Neural progenitor cell (in vitro differentiated cells): ENCODE data around the gene TNP2.

Experiments
- EZH2 ChIP-seq: fragments of 200-600 bp; sonication (generic); IDR thresholded peaks from 2 replicates; pipeline ENCODE4 v1.6.1; 2017; ENCODE audit warnings: antibody characterized with exemption, mild to moderate bottlenecking, moderate library complexity
- TF ChIP-seq, protein P1 (sequence below): fragments of 200-600 bp; sonication (generic); IDR thresholded peaks from 2 replicates; pipeline ENCODE4 v1.5.1; 2017; ENCODE audit warnings: antibody characterized with exemption, mild to moderate bottlenecking

DNA sequence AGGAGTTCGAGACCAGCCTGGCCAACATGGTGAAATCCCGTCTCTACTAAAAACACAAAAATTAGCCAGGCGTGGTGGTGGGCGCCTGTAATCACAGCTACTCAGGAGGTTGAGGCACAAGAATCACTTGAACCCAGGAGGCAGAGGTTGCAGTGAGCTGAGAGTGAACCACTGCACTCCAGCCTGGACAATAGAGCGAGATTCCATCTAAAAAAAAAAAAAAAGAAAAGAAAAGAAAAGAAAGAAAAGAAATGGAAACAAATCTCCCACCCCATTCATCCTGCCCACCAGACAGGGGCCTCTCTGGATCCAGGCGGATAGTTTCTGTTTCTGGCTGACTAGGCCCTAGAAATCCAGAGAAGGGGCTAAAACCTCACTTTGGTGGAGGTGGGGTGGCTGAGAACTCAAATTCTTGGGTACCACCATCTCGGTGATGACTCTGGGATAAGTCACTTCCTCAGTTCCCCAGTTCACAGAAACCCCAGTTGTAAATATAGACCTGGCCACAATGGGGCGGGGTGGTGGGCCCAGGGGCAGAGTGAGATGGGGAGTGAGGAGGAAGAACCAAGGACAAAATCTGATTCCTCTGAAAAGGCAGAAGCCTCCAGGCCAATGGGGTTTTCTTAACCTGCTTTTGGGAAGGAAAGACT is 35.3 kb downstream of the TNP2 start:
- TF ChIP-seq, protein P1, sequence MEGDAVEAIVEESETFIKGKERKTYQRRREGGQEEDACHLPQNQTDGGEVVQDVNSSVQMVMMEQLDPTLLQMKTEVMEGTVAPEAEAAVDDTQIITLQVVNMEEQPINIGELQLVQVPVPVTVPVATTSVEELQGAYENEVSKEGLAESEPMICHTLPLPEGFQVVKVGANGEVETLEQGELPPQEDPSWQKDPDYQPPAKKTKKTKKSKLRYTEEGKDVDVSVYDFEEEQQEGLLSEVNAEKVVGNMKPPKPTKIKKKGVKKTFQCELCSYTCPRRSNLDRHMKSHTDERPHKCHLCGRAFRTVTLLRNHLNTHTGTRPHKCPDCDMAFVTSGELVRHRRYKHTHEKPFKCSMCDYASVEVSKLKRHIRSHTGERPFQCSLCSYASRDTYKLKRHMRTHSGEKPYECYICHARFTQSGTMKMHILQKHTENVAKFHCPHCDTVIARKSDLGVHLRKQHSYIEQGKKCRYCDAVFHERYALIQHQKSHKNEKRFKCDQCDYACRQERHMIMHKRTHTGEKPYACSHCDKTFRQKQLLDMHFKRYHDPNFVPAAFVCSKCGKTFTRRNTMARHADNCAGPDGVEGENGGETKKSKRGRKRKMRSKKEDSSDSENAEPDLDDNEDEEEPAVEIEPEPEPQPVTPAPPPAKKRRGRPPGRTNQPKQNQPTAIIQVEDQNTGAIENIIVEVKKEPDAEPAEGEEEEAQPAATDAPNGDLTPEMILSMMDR, result no peak
- no peak for TF ChIP-seq EZH2
